Spleen (tissue), 11 donors: ENCODE results near the gene TMEM86A. TPM values are rescaled to one million over a fixed set of nuclear protein-coding genes. Genes with fewer than 3 reads are reported as not detected.
"Not testable (repeated sequence)": the region's sequence is repeated elsewhere in the genome, so short reads cannot be mapped to it uniquely, and the experiment has no call there.

Source experiments
- DNase-seq: peaks from one replicate; pipeline ENCODE4 v3.0.0-alpha.2; 2020
- H3K27ac ChIP-seq, 8 donors: fragments of 200-600 bp; sonication (generic) in 7 of 8; 1 replicate in 4 of 8; 2 replicates in 4 of 8; pipeline versions ENCODE4 v1.5.0 to v1.8.0; 2016 to 2021; ENCODE audit warnings: inconsistent platforms in 4 of 8, mild to moderate bottlenecking in 4 of 8, moderate library complexity in 1 of 8
- H3K27me3 ChIP-seq, 7 donors: fragments of 200-600 bp; sonication (generic) in 6 of 7; replicated peaks in 1 of 7; 1 replicate in 4 of 7; 2 replicates in 3 of 7; pipeline versions ENCODE4 v1.5.0 to v1.8.0; 2016 to 2021; ENCODE audit warnings: inconsistent platforms in 3 of 7, mild to moderate bottlenecking in 1 of 7
- H3K36me3 ChIP-seq, 6 donors: fragments of 200-600 bp; sonication (generic) in 5 of 6; 1 replicate in 4 of 6; 2 replicates in 2 of 6; pipeline versions ENCODE4 v1.5.0 to v1.8.0; 2016 to 2021; ENCODE audit warnings: inconsistent platforms in 2 of 6
- H3K4me1 ChIP-seq, 6 donors: fragments of 200-600 bp; sonication (generic) in 5 of 6; 1 replicate in 3 of 6; 2 replicates in 3 of 6; pipeline versions ENCODE4 v1.5.0 to v1.8.0; 2016 to 2021; ENCODE audit warnings: inconsistent platforms in 3 of 6
- H3K4me3 ChIP-seq, 8 donors: fragments of 200-600 bp; sonication (generic) in 7 of 8; 1 replicate in 4 of 8; 2 replicates in 4 of 8; pipeline versions ENCODE4 v1.5.0 to v1.8.0; 2016 to 2021; ENCODE audit warnings: inconsistent platforms in 4 of 8, mild to moderate bottlenecking in 4 of 8, moderate library complexity in 2 of 8
- H3K9me3 ChIP-seq, 8 donors: fragments of 200-600 bp; sonication (generic) in 7 of 8; 1 replicate in 4 of 8; 2 replicates in 4 of 8; pipeline versions ENCODE4 v1.5.0 to v1.8.0; 2016 to 2021; ENCODE audit warnings: inconsistent platforms in 4 of 8
- POLR2A ChIP-seq, 3 donors: fragments of 450-650 bp; IDR thresholded peaks; one replicate each; pipeline ENCODE4 v1.5.1; 2017; ENCODE audit warnings: antibody characterized with exemption in 3 of 3, mild to moderate bottlenecking in 1 of 3
- POLR2AphosphoS5 ChIP-seq, 3 donors: sonication (generic); formaldehyde crosslinking; IDR thresholded peaks; one replicate each; pipeline ENCODE4 v1.5.1; 2017; ENCODE audit warnings: antibody characterized with exemption in 3 of 3
- WGBS, 5 donors: extraction: QIAGEN DNeasy Blood & Tissue Kit in 3 of 5; methylation state at CpG; one replicate each; pipeline versions ENCODE4 v1.1.5 to v1.1.7; 2013 to 2018; 5-methylcytosine and 5-hydroxymethylcytosine counted together
- intact Hi-C: fragments of 100-400 bp; cut with DNase I; formaldehyde crosslinking; loops from one replicate; pipeline ENCODE4 v1.15.0; 2023; ENCODE audit warnings: low total_unique reads
- polyA plus RNA-seq, 3 donors: library from polyadenylated mRNA; stranded (reverse); fragments of 200-250 nt; gene quantifications; one replicate each; pipeline ENCODE4 v1.2.1, GENCODE V29; 2013
- total RNA-seq, 7 donors: library from RNA; depleted of rRNA in 3 of 7; stranded (reverse); fragments of >200 nt in 3 of 7; fragmentation: NEBNext Ultra II Directional in 4 of 7; extraction: Animal tissue kit (Norgen Biotek cat#: 25700) in 4 of 7; gene quantifications; one replicate each; pipeline versions ENCODE4 v1.1.0 to v1.2.1, GENCODE V29; 2016 to 2021
- TF ChIP-seq, protein P1 (sequence below), 11 experiments: fragments of 200-600 bp in 7 of 11; fragments of 450-650 bp in 4 of 11; sonication (generic) in 4 of 11; IDR thresholded peaks in 8 of 11; conservative IDR thresholded peaks in 3 of 11; 1 replicate in 7 of 11; 2 replicates in 4 of 11; pipeline versions ENCODE4 v1.4.0 to v1.8.0; 2016 to 2021; ENCODE audit warnings: antibody characterized with exemption in 11 of 11, inconsistent platforms in 4 of 11, mild to moderate bottlenecking in 1 of 11
- donor health status: healthy with polysubstance abuse.
- donor health status: DM: no; HTN: no; CAD: no; lungs with moderate emphysema.
- donor health status: DM: no; HTN: no; CAD: no.
- donor health status: Bipolar disorder and iron deficiency.
- donor health status: healthy.
- donor health status: DM: no; HTN: no; CAD: no.
- donor health status: DM: yes; HTN: yes; CAD: no.

TMEM86A gene
- total and polyA plus RNA-seq, 10 donors = 0.98 to 25.0 (median 9.9) TPM

DNA sequence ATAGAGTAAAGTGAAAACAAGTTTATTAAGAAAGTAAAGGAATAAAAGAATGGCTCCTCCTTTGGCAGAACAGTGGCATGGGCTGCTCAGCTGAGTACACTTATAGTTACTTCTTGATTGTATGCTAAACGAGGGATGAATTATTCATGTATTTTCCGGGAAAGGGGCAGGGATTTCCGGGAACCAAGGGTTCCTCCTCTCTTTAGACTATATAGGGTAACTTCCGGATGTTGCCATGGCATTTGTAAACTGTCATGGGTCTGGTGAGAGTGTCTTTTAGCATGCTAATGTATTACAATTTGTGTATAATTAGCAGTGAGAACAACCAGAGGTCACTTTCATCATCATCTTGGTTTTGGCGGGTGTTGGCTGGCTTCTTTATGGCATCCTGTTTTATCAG is 40.9 kb upstream of the TMEM86A start:
- H3K4me3 ChIP-seq = no peak overlapping the region
- H3K4me1 ChIP-seq = no peaks in the 10 kb centered on the region
- H3K9me3 ChIP-seq = peaks cover 0 to 11% (median 0%) of the 10 kb centered on the region in 8 donors
- intact Hi-C loops = no loop called here
- TF ChIP-seq POLR2AphosphoS5 (IDR thresholded peaks at IDR 0.05) (no peak), POLR2A (IDR thresholded peaks at IDR 0.05) (no peak)
- TF ChIP-seq, protein P1, sequence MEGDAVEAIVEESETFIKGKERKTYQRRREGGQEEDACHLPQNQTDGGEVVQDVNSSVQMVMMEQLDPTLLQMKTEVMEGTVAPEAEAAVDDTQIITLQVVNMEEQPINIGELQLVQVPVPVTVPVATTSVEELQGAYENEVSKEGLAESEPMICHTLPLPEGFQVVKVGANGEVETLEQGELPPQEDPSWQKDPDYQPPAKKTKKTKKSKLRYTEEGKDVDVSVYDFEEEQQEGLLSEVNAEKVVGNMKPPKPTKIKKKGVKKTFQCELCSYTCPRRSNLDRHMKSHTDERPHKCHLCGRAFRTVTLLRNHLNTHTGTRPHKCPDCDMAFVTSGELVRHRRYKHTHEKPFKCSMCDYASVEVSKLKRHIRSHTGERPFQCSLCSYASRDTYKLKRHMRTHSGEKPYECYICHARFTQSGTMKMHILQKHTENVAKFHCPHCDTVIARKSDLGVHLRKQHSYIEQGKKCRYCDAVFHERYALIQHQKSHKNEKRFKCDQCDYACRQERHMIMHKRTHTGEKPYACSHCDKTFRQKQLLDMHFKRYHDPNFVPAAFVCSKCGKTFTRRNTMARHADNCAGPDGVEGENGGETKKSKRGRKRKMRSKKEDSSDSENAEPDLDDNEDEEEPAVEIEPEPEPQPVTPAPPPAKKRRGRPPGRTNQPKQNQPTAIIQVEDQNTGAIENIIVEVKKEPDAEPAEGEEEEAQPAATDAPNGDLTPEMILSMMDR (IDR thresholded peaks at IDR 0.05 in 8 of 11, conservative IDR thresholded peaks at IDR 0.05 in 3 of 11) = no peak
- no peak overlapping the region for H3K27ac ChIP-seq
- H3K27me3 ChIP-seq = peaks cover 0 to 14% (median 0%) of the 10 kb centered on the region in 7 donors
- 74 to 94% (median 83%) methylated on average over 5 of the region's 5 CpGs for WGBS, 5 donors
- no peak for DNase-seq
- H3K36me3 ChIP-seq = no peaks in the 10 kb centered on the region

DNA sequence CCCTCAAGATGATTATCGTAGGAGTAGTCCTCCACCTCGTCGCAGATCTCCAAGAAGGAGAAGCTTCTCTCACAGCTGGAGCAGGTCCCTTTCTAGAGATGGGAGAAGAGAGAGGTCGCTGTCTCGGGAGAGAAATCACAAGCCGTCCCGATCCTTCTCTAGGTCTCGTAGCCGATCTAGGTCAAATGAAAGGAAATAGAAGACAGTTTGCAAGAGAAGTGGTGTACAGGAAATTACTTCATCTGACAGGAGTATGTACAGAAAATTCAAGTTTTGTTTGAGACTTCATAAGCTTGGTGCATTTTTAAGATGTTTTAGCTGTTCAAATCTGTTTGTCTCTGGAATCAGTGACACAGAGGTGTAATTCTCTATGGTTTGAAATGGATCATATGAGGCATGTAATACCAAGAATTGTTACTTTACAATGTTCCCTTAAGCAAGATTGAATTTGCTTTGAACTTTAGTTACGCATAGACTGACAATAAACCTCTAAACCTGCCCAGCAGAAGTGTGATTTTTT is 33.2 kb upstream of the TMEM86A start:
- H3K27me3 ChIP-seq, H3K4me1 ChIP-seq, DNase-seq, H3K4me3 ChIP-seq, H3K36me3 ChIP-seq, H3K27ac ChIP-seq, intact Hi-C loops, H3K9me3 ChIP-seq: not testable (repeated sequence)
- 40 to 83% (median 78%) methylated on average over 10 of the region's 10 CpGs for WGBS, 5 donors

GRCh38 chr11:18668131-18668530 is 30.4 kb upstream of the TMEM86A start:
- no peaks in the 10 kb centered on the region for H3K9me3 ChIP-seq
- intact Hi-C loops = no loop called here
- no peaks in the 10 kb centered on the region for H3K36me3 ChIP-seq
- no peak overlapping the region for H3K27ac ChIP-seq
- no peak for DNase-seq
- no peaks in the 10 kb centered on the region for H3K27me3 ChIP-seq
- peaks cover 0 to 23% (median 0%) of the 10 kb centered on the region in 6 donors for H3K4me1 ChIP-seq
- no peak overlapping the region for H3K4me3 ChIP-seq
- no peak for TF ChIP-seq POLR2AphosphoS5 (IDR thresholded peaks at IDR 0.05)
- no peak for TF ChIP-seq POLR2A (IDR thresholded peaks at IDR 0.05)
- TF ChIP-seq, protein P1 (IDR thresholded peaks at IDR 0.05 in 8 of 11, conservative IDR thresholded peaks at IDR 0.05 in 3 of 11) = no peak
- WGBS, 5 donors = 91 to 98% (median 94%) methylated on average over 4 of the region's 4 CpGs

GRCh38 chr11:18669219-18669596 is 29.4 kb upstream of the TMEM86A start:
- intact Hi-C loops = no loop called here
- H3K27me3 ChIP-seq = no peaks in the 10 kb centered on the region
- 21 to 36% (median 27%) methylated on average over 2 of the region's 2 CpGs for WGBS, 5 donors
- no peaks in the 10 kb centered on the region for H3K9me3 ChIP-seq
- no peak for DNase-seq
- H3K27ac ChIP-seq = no peak overlapping the region
- H3K4me3 ChIP-seq = no peak overlapping the region
- no peaks in the 10 kb centered on the region for H3K36me3 ChIP-seq
- peaks cover 0 to 23% (median 0%) of the 10 kb centered on the region in 6 donors for H3K4me1 ChIP-seq
- no peak for TF ChIP-seq POLR2AphosphoS5 (IDR thresholded peaks at IDR 0.05)
- TF ChIP-seq, protein P1 (IDR thresholded peaks at IDR 0.05 in 8 of 11, conservative IDR thresholded peaks at IDR 0.05 in 3 of 11) = no peak
- TF ChIP-seq POLR2A (IDR thresholded peaks at IDR 0.05) = no peak

GRCh38 chr11:18669711-18670110 is 28.9 kb upstream of the TMEM86A start:
- H3K27me3 ChIP-seq = no peaks in the 10 kb centered on the region
- H3K4me1 ChIP-seq = peaks cover 0 to 23% (median 0%) of the 10 kb centered on the region in 6 donors
- WGBS, 5 donors = 81 to 90% (median 90%) methylated on average over 4 of the region's 4 CpGs
- no peak for DNase-seq
- no peaks in the 10 kb centered on the region for H3K9me3 ChIP-seq
- no peak overlapping the region for H3K4me3 ChIP-seq
- TF ChIP-seq POLR2A (IDR thresholded peaks at IDR 0.05) (no peak), POLR2AphosphoS5 (IDR thresholded peaks at IDR 0.05) (no peak)
- TF ChIP-seq, protein P1 (IDR thresholded peaks at IDR 0.05 in 8 of 11, conservative IDR thresholded peaks at IDR 0.05 in 3 of 11) = no peak
- no peaks in the 10 kb centered on the region for H3K36me3 ChIP-seq
- intact Hi-C loops = no loop called here
- H3K27ac ChIP-seq = no peak overlapping the region
